Activated effector memory CD4-positive, alpha-beta T cell treated with Interleukin-2 at 50 U/mL for 16 hours (primary cell): Measurements from ENCODE around the gene MED12.
"Not testable (repeated sequence)": the region's sequence is repeated elsewhere in the genome, so short reads cannot be mapped to it uniquely, and the experiment has no call there.

Experiments used
- DNase-seq: peaks from one replicate; pipeline ENCODE4 v3.0.0-alpha.2; 2020

The MED12 gene

DNA sequence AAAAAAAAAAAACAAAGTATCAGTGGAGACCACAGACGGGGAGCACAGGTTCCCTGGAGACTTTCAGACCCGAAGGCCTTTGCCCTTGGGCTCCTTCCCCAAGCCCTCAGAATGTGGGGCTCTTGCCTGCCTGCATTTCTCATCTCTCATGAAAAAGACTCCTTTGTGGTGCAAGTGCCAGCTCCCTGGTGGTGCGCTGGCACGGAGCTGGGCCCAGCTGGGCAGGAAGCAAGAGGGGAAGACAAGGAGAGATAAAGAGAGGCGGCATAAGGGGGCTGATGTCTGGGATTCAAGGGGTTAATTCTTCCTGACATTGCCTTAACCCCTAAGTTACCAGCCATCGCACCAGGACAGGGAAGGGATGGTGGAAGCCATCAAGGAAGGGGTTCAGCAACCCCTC lies 48.1 kb downstream of the MED12 start:
- DNase-seq = no peak

DNA sequence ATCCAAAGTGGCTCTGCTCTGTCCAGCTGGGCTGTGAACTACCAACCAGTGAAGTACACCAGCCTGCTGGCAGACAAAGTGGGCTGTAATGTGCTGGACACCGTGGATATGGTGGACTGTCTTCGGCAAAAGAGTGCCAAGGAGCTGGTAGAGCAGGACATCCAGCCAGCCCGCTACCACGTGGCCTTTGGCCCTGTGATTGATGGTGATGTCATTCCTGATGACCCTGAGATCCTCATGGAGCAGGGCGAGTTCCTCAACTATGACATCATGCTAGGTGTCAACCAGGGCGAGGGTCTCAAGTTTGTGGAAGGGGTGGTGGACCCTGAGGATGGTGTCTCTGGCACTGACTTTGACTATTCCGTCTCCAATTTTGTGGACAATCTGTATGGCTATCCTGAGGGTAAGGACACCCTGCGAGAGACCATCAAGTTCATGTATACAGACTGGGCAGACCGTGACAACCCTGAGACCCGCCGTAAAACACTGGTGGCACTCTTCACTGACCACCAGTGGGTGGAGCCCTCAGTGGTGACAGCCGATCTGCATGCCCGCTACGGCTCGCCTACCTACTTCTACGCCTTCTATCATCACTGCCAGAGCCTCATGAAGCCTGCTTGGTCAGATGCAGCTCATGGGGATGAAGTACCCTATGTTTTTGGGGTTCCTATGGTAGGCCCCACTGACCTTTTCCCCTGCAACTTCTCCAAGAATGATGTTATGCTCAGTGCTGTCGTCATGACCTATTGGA lies 48.8 kb downstream of the MED12 start:
- DNase-seq = no peak

DNA sequence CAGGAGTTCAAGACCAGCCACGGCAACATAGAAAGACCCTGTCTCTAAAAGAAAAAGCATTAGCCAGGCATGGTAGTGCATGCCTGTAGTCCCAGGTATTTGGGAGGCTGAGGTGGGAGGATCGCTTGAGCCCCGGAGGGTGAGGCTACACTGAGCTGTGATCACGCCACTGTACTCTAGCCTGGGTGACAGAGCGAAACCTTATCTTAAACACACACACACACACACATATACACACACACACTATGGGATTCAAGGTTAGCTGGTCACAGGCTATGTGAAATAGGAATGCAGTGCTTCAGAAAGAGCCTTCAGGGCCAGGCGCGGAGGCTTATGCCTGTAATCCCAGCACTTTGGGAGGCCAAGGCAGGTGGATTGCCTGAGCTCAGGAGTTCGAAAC lies 49.7 kb downstream of the MED12 start:
- no peak for DNase-seq

DNA sequence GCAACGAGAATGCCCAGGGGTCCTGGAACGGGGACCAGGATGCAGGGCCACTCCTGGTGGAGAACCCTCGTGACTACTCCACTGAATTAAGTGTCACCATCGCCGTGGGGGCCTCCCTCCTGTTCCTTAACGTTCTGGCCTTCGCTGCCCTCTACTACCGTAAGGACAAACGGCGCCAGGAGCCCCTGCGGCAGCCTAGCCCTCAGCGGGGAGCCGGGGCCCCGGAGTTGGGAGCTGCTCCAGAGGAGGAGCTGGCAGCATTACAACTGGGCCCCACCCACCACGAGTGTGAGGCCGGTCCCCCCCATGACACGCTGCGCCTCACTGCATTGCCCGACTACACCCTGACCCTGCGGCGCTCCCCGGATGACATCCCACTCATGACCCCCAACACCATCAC lies 51.2 kb downstream of the MED12 start:
- no peak for DNase-seq

DNA sequence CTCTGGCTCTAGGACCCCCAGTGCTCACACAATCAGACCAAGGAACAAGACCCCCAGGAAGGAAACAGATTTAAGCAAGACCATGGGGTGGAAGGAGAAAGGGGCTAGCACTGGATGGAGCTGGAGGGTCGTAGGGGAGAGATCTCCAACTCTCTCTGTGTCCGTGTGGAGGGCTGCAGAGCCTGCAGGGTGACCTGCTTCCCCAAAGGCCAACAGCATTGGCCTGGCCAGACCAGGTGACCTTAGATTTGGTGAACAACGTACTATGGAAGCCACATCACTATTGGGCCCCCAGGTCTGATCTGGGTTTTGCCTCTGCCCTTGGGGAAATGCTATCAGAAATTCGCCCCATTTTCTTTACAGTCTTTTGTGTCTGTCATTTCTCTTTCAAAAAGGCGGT lies 52.3 kb downstream of the MED12 start:
- DNase-seq = no peak

DNA sequence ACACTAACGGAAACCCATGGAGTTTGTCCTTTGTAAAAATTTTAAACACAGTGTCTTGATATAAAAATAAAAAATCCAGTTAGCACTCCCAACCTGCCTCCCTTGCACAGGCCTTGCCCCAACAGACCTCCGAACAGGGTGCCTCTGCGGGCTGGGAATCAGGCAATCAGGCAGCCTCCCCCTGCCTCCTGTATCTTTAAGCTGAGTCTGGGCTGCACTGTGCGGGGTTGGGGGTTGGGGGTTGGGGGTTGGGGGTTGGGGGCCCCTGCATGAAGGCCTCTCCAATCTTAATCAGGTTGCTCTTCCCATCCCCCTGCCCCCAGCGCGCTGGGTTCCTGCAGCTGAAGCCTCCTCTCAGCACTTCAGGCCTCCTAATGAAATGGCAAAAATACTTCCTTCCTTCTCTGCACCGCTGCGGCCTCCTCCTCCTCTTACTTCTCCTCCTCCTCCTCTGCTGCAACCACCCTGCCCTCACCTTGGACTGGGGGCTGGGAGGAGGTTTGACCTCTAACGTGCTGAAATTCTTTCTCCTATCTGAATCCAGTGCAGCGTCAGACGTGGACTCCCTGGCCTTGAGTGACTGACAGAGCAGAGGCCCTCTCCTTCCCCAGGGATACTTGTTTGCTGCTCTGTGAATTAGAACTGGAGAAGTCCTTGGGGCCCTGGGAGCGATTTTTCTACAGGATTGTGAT lies 52.9 kb downstream of the MED12 start:
- no peak for DNase-seq

DNA sequence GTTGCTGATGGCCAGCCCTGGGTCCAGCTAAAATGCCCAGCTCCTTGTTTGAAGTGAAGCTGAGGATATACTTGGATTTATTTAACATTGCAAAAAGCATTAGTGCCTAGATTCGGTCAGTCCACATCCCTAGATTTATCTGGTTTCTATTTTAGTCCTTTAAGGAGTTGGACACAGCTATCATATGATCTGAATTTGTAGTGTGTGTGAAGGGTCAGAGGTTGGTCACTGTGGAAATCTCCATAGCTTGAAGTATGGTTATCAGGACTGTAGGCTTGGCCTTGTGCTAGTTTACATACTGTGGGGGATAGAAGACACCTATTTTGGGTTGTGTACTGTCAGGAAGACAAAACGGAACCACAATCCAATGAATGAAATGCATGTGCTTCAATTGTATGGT lies 55.0 kb downstream of the MED12 start:
- DNase-seq = no peak

DNA sequence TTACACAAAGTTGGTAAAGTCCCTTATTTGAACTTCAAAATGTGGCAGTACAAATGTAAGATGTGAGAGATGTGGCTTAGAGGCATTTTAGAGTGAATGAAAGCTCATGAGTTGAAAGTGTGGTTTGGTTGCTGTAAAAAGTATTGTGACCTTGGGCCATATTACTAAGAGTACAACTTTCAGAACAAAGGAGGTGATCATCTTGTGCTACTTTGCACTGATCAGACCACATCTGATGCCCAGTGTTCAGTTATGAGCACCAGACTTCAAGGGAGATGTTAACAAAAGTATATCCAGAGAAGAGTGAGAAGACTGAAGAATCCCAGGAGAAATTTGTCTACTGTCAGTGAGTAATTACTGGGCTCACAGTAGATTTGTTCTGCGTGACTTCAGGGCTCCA lies 56.4 kb downstream of the MED12 start:
- no peak for DNase-seq

DNA sequence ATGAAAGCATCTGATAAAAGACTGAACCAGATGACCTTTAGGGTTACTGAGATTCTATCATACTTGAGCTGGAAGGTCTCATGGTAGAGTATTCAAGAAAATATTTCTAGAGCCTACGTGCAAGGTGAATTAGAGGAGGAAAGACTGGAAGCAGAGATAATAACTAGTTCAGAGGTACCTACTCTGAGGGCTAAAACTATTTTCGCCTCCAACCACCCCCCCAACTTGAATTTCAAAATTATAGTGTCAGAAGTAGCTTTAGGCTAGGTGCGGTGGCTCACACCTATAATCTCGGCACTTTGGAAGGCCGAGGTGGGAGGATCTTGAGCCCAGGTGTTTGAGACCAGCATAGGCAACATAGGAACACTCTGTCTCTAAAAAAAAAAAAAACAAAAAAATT lies 57.1 kb downstream of the MED12 start:
- no peak for DNase-seq

DNA sequence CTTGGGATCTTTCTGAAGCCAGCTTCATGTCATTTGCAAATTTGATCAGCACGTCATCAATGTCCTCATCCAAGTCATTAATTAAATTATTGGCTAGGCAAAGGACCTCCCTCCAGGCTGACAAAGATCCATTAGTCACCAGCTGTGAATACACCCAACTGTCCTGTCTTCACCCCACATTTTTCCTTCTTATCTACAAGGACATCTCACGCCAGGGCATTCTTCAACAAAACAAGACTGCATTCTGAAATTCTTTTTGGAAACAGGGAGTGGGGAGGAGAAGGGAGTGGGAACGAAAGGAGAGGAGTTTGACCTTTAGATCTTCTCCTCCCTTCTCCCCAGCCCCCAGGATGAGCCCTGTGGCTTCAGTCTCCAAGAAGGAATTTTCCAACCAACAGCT lies 58.9 kb downstream of the MED12 start:
- no peak for DNase-seq

DNA sequence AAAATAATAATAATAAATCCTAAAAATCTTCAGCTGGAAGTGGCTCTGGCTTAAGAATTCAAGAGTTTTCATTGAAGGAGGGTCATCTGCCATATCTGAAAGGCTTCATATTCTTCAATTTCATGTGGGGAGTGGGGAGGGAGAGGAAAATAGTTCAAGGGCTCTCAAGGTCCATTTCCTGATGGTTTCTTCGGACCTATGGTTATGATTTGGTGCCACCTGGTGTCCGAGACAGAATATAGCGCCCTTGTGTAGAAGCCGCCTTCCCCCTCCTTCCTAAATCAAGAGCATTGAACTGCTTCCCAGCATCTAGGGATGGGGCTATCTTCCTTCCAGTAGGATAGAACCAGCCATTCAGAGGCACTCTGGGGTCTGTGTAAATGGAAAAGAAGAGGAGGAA lies 60.5 kb downstream of the MED12 start:
- DNase-seq = no peak

DNA sequence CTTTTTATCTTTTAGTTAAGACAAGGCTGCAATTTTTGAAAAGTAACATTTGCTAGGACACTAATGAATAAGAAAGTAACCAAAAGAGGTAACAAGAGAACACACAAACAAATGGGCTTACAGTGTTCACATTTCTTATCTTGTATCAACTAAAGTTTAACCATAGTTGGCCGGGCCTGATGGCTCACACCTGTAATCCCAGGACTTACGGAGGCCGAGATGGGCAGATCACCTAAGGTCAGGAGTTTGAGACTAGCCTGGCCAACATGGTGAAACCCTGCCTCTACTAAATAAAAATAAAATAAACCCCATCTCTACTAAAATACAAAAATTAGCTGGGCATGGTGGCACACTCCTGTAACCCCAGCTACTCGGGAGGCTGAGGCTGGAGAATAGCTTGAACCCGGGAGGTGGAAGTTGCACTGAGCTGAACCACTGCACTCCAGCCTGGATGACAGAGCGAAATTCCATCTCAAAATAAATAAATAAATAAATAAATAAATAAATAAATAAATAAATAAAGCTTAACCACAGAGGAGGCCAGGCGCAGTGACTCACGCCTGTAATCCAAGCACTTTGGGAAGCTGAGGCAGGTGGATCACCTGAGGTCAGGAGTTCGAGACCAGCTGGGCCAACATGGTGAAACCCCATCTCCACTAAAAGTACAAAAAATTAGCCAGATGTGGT lies 62.3 kb downstream of the MED12 start:
- not testable (repeated sequence) for DNase-seq

DNA sequence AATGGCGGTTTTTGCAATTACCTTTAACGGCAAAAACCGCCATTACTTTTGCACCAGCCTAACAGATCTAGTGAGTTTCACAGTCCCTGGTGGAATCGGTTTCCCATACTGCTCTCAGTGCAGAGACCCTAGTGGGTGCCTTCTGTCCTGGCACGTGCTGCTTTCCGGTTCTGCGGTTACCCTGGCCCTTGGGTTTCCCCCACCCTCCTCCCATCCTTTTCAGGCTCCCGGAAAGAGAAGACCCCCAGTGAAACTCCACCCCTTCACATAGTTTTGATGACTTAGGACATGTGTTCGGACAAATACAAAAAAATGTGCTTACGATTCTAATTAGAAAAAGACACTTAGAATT lies 63.1 kb downstream of the MED12 start:
- peak; percentile 22 for DNase-seq

DNA sequence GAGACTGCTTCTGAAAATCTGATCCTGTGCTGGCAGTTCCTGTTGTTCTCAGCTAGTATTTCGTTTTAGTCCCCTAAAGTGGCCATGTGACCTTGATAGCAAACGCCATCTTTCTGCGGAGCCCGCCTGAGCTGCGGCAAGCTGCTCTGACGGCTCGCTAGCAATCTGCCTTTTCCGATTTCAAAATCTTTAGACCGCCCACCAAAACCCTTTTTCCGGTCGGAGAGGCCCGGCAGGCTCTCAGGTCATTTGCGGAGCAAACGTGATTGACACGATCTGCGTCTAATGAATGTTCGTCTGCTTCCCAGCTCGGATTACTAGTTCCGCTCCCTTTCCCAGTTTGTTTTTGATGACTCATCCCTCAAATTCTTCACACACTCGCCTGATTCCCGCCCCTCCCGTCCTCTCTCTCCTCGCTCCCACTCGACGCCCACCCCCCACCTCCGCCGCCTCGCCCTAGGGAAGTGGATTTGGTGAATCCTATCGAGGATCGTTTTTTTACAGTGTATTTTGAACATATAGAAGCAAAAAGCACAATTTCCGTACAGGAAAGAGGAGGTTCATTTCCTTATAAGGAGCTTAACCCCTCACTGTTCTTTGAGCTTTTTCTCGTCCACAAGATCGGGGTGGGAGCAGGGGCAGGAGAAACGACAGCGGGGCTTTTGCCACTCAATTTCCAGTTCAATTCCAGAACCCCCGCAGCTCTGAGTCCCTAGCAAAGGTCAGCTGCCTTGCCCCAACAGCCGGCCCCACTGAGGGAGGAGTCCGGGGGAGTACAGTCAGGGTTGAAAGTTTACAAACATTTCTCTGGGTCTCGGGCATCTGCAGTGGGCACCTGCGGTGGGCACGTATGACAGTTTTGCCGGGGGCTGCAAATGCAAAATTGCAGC lies 63.8 kb downstream of the MED12 start:
- DNase-seq = peak; percentile 72

DNA sequence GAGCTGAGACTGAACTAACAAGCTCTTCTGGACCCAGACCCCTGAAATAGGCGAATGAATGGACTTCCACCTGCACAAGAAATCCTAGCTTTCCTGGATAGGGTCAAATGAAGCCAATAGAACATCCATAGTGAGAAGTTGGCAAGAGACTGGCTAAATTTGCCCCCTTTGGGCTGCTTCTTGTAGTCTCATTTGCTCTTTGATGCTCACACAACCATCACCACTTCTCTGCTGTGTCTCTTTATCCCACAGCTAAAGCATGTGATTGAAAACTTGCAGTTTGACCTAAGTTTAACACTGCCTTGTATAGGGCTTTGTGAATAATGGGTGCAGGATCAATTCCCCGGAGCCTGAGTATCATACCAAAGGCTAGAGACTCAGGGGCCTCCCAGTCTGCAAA lies 64.5 kb downstream of the MED12 start:
- no peak for DNase-seq

DNA sequence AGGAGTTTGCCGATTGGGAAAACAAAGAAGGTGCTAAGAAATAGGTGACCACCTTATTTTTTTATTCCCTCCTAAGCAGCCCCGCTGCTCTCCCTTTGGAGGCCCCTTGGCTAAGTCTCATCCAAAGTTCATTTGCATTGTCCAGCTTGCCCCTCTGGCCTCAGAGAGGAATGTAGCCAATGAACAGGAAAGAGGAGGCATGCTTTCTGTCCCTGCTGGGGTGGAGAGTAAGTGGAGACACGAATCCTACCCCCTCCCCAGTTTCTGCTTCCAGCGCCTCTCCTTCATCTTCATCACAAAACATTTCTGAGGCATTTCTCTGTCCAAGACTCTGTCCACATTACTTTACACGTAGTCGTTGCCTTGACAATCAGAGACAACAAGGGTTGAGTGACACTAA lies 64.9 kb downstream of the MED12 start:
- no peak for DNase-seq

DNA sequence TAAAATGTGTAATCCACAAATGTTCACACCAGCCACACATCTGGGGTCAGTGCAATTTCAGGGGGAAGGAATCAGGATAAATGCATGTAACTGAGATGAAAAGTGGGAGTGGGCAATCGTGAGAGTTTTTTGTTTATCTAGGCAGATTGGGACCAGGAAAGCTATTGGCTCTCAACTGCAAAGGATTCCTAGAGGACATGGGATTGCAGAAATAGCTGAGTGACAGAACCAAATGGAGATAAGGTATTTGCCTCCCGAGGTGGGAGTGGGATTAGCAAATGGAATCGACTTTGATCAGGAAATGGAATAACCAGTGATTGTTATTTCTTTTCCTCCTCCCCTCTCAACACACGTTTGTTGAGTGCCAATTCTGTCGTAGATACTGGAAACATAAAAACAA lies 65.7 kb downstream of the MED12 start:
- DNase-seq = no peak

DNA sequence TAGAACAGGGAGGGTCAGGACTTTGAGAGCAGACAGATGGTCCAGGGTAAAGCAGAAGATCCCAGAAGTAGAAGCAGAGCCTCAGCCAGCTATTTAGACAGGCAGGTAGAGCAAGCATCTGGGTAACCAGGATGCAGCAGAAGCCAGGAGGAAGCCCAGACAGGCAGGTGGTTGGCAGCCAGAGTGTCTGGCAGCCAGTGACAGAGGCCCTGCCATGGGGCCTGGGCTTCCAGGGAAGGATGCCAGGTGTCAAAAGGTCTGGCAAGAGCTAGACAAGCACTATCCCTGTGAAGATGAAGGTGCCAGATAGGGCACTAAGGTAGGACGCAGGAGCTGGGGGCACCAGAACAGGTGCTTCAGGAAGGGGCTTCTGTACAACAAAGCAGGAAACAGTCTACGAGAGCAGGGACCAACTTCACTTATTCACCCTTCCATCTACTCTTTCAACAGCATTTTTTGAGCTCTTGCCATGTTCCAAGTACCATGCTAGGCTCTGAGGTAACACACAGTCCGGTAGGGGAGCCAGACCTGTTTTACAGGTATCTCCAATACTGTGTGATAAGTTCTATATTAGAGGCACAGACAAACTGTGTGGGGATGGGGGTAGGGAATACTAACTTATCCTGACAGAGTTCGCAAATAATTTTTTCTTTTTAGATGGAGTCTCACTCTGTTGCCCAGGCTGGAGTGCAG lies 66.6 kb downstream of the MED12 start:
- no peak for DNase-seq

DNA sequence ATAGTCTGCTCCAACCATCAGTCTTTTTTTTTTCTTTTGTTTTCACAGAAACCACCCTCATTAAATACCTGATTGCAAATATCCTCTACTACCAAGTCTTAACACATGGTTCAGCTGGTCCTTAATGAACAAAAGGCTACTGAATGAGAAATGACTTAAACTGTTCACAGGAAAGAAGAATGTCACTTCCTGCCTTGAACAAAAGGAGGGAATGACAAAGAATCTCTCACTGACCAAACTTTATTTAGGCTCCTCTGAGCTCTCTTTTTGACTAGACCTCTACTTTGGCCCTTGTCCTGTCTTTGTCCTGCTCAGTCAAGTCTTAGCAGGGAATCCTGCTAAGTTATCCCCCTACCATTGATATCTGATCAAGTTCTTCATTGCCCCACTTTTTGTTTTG lies 72.9 kb downstream of the MED12 start:
- no peak for DNase-seq
